GM18867 (cell line): Measurements from ENCODE around the gene CYP27B1.

Experiments used
- ATAC-seq: cut with Tn5 transposase; IDR thresholded peaks from one replicate; pipeline ENCODE4 v1.9.1; 2021; ENCODE audit warnings: mild to moderate bottlenecking, moderate library complexity; ENCODE audit not compliant: unreplicated experiment

Gene CYP27B1

GRCh38 chr12:57751788-57752667, 14.8 kb downstream of the CYP27B1 start, which contains the start of gene CDK4:
TSS of gene CDK4 (minus strand) at chr12:57752310. CDS start at chr12:57751717, 593 bp downstream.
- ATAC-seq, result peak; percentile 68

- no peak for ATAC-seq
Measured at GRCh38 chr12:57751432-57751787, 15.5 kb downstream of the CYP27B1 start.

GRCh38 chr12:57750561-57751431, 16.1 kb downstream of the CYP27B1 start:
- no peak for ATAC-seq

GRCh38 chr12:57749061-57749460, 17.8 kb downstream of the CYP27B1 start:
- ATAC-seq, result no peak

GRCh38 chr12:57746025-57746424, 20.9 kb downstream of the CYP27B1 start:
- ATAC-seq, result no peak

- ATAC-seq, result no peak
Measured at GRCh38 chr12:57745485-57745881, 21.4 kb downstream of the CYP27B1 start.

GRCh38 chr12:57744777-57745484, 21.9 kb downstream of the CYP27B1 start, which contains the start of gene TSPAN31:
TSS of gene TSPAN31 (plus strand) at chr12:57745039. CDS start at chr12:57745155, 116 bp downstream.
- ATAC-seq, result peak; percentile 81

- ATAC-seq, result peak; percentile 39
Measured at GRCh38 chr12:57744194-57744776, 22.6 kb downstream of the CYP27B1 start.

GRCh38 chr12:57743769-57744168, 23.1 kb downstream of the CYP27B1 start:
- no peak for ATAC-seq

- ATAC-seq, result peak; percentile 53
Measured at GRCh38 chr12:57741844-57742738, 24.8 kb downstream of the CYP27B1 start.

GRCh38 chr12:57741413-57741789, 25.5 kb downstream of the CYP27B1 start:
- ATAC-seq, result no peak

GRCh38 chr12:57740656-57741412, 26.0 kb downstream of the CYP27B1 start:
- ATAC-seq, result peak; percentile 53

GRCh38 chr12:57739914-57740538, 26.9 kb downstream of the CYP27B1 start:
- ATAC-seq, result no peak

GRCh38 chr12:57739387-57739786, 27.5 kb downstream of the CYP27B1 start:
- no peak for ATAC-seq

GRCh38 chr12:57738661-57739237, 28.1 kb downstream of the CYP27B1 start, which contains the start of gene AGAP2:
TSS of gene AGAP2 (minus strand) at chr12:57738742. CDS start at chr12:57738246, 496 bp downstream.
- ATAC-seq, result no peak

- no peak for ATAC-seq
Measured at GRCh38 chr12:57737467-57738460, 29.1 kb downstream of the CYP27B1 start.
